K562 (cell line): Measurements from ENCODE around the gene DCST1. TPM values are rescaled to one million over a fixed set of nuclear protein-coding genes. Genes with fewer than 3 reads are reported as not detected.

Source experiments
- FOXP4 ChIP-seq: sonication (generic); formaldehyde crosslinking; IDR thresholded peaks from 2 replicates; pipeline ENCODE4 v1.8.0; 2022; ENCODE audit warnings: mild to moderate bottlenecking, missing genetic modification reagents, borderline replicate concordance
- KHSRP ChIP-seq: fragments of 450-650 bp; IDR thresholded peaks from 2 replicates; pipeline ENCODE4 v1.6.1; 2017
- MTA1 ChIP-seq: fragments of 450-650 bp; IDR thresholded peaks from 2 replicates; pipeline ENCODE4 v1.6.1; 2017; ENCODE audit warnings: borderline replicate concordance
- PHB ChIP-seq: fragments of 250-450 bp; sonication (Bioruptor Pico); IDR thresholded peaks from 2 replicates; pipeline ENCODE4 v1.5.0; 2021
- SMARCE1 ChIP-seq: fragments of 450-650 bp; IDR thresholded peaks from 2 replicates; pipeline ENCODE4 v1.7.1; 2016; ENCODE audit warnings: mild to moderate bottlenecking
- TOE1 ChIP-seq, 2 experiments: fragments of 450-650 bp in 1 of 2; sonication (generic) in 1 of 2; formaldehyde crosslinking in 1 of 2; IDR thresholded peaks; 2 replicates each; pipeline versions ENCODE4 v1.7.1 to v1.8.0; 2016 to 2022; ENCODE audit warnings: borderline replicate concordance in 2 of 2, mild to moderate bottlenecking in 2 of 2, antibody characterized with exemption in 1 of 2, inconsistent platforms in 1 of 2, low read depth in 1 of 2, missing genetic modification reagents in 1 of 2, moderate library complexity in 1 of 2
- ZBTB2 ChIP-seq: fragments of 450-650 bp; IDR thresholded peaks from 2 replicates; pipeline ENCODE4 v1.6.1; 2016; ENCODE audit warnings: antibody characterized with exemption
- ZBTB40 ChIP-seq, 2 experiments: fragments of 450-650 bp in 1 of 2; sonication (generic) in 1 of 2; formaldehyde crosslinking in 1 of 2; IDR thresholded peaks; 2 replicates each; pipeline versions ENCODE4 v1.7.1 to v1.9.0; 2016 to 2022; ENCODE audit warnings: inconsistent platforms in 1 of 2, mild to moderate bottlenecking in 1 of 2, missing genetic modification reagents in 1 of 2
- ZFPM2 ChIP-seq: fragments of 250-450 bp; sonication (Bioruptor Pico); IDR thresholded peaks from 2 replicates; pipeline ENCODE4 v1.5.1; 2022; ENCODE audit warnings: mild to moderate bottlenecking
- ZNF23 ChIP-seq: fragments of 250-450 bp; sonication (Bioruptor Pico); IDR thresholded peaks from 2 replicates; pipeline ENCODE4 v1.4.0; 2020; ENCODE audit warnings: mild to moderate bottlenecking
- polyA plus RNA-seq, 8 experiments: library from polyadenylated mRNA; depleted of rRNA in 4 of 8; stranded (reverse) in 5 of 8; unstranded in 3 of 8; fragments of >200 nt; fragmentation: Nextera tagmentation in 2 of 8; fragmentation: Illumina TruSeq in 1 of 8; extraction: Ambion mirVana in 2 of 8; extraction: Trizol in 1 of 8; gene quantifications; 2 replicates each; pipeline versions ENCODE4 v1.2.1 to v1.2.3, GENCODE V29; 2011 to 2014; ENCODE audit warnings: inconsistent platforms in 1 of 8, missing spikeins in 1 of 8
- total RNA-seq, 7 experiments: library from RNA; depleted of rRNA in 6 of 7; stranded (reverse); fragments of >200 nt in 6 of 7; fragmentation: Illumina TruSeq in 2 of 7; extraction: Trizol in 2 of 7; gene quantifications; 2 replicates each; pipeline versions ENCODE4 v1.2.1 to v1.2.3, GENCODE V29; 2011 to 2021; ENCODE audit warnings: low replicate concordance in 1 of 7

DCST1 gene
- total and polyA plus RNA-seq, 9 of the 15 experiments (the other 6 are each of a cell fraction or from before 2014, with no cell fraction given) = not detected

- TF ChIP-seq FOXP4 (CRISPR knock-in tag) (peak; percentile 17; the same call in 1 of the 2 replicates), ZFPM2 (no peak), TOE1 (IDR thresholded peaks at IDR 0.05; ENCODE audit: borderline replicate concordance) (0 out of 2 replicates have a peak, but pooled peaks have one; percentile 38), TOE1 (CRISPR knock-in tag; IDR thresholded peaks at IDR 0.05; ENCODE audit: borderline replicate concordance, low read depth) (no peak), ZBTB40 (IDR thresholded peaks at IDR 0.05) (peak; percentile 49), ZBTB40 (CRISPR knock-in tag; IDR thresholded peaks at IDR 0.05) (no peak), ZBTB2 (peak; percentile 57; the same call in 1 of the 2 replicates), MTA1 (peak; percentile 44; the same call in 1 of the 2 replicates), PHB (CRISPR knock-in tag) (no peak), ZNF23 (CRISPR knock-in tag) (no peak), SMARCE1 (peak; percentile 54; the same call in 1 of the 2 replicates), KHSRP (no peak)
Observed at GRCh38 chr1:155004352-155005075, 29.1 kb upstream of the DCST1 start (continued).
